GM20000 (cell line): ENCODE data around the gene COX15.
"Not testable (repeated sequence)": the region's sequence is repeated elsewhere in the genome, so short reads cannot be mapped to it uniquely, and the experiment has no call there.

Experiments
- DNase-seq: peaks from one replicate; pipeline ENCODE4 v3.0.0; 2012; ENCODE audit warnings: low spot score
- CTCF ChIP-seq: IDR thresholded peaks from 2 replicates; pipeline ENCODE4 v1.5.1; 2012; ENCODE audit warnings: mild to moderate bottlenecking, control low read depth; ENCODE audit errors: extremely low read depth, missing control alignments

Gene COX15

GRCh38 chr10:99756159-99756558 is 24.2 kb upstream of the COX15 start:
- no peak for DNase-seq
- no peak for TF ChIP-seq CTCF

GRCh38 chr10:99754670-99755069 is 22.7 kb upstream of the COX15 start:
- no peak for DNase-seq
- TF ChIP-seq CTCF: no peak

- no peak for DNase-seq
- TF ChIP-seq CTCF: no peak
Measured at GRCh38 chr10:99750641-99751040, 18.7 kb upstream of the COX15 start.

- no peak for DNase-seq
- no peak for TF ChIP-seq CTCF
Measured at GRCh38 chr10:99748823-99749451, 17.0 kb upstream of the COX15 start.

- not testable (repeated sequence) for DNase-seq
Measured at GRCh38 chr10:99746166-99746565, 14.2 kb upstream of the COX15 start.

- TF ChIP-seq CTCF: no peak
- no peak for DNase-seq
Measured at GRCh38 chr10:99743841-99744240, 11.9 kb upstream of the COX15 start.

- DNase-seq: no peak
- no peak for TF ChIP-seq CTCF
Measured at GRCh38 chr10:99742701-99743100, 10.8 kb upstream of the COX15 start.

DNA sequence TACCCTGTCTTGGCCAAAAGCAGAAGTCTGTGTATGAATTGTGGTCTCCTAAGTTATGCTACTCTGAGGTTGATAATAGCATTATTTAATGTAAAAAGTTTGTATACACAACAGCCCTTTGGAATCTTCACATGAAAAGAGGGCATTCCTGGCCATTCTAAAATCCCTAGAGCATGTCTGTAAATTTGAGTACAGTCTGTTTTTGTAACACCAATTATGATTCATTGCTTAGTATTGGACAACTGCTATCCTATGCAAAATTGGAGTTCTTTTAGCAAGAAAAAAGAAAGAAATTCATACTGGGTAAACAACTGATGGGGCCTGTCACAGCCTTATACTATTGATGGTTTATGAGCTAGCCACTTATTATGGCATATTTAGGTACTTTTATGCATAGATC is 10.3 kb upstream of the COX15 start:
- no peak for DNase-seq
- TF ChIP-seq CTCF: no peak
